ENCODE results near the gene TRIM3. TPM values are rescaled to one million over a fixed set of nuclear protein-coding genes. Genes with fewer than 3 reads are reported as not detected.

Gene TRIM3
- total and polyA plus RNA-seq, 2 experiments from 2014 or later = 7.9 to 21.1 TPM

GRCh38 chr11:6443269-6444003 lies 30.3 kb downstream of the TRIM3 start:
- Histone ChIP-seq H3K27me3 (ENCODE audit: insufficient read depth) (no peaks in the 10 kb centered on the region), H3K9me2 (ENCODE audit: insufficient read depth) (no peaks in the 10 kb centered on the region), H3K79me2 (replicated peaks; ENCODE audit: insufficient read depth) (no peaks in the 10 kb centered on the region), H3K36me3 (ENCODE audit: insufficient read depth) (no peaks in the 10 kb centered on the region), H3F3A (replicated peaks; ENCODE audit: low read depth) (no peaks in the 10 kb centered on the region), H3K4me3 (no peak overlapping the region), H3K27ac (ENCODE audit: low read depth) (no peak overlapping the region), H3K4me2 (no peak overlapping the region), H4K20me1 (replicated peaks; ENCODE audit: insufficient read depth) (no peaks in the 10 kb centered on the region), H2AFZ (0 out of 2 replicates have a peak overlapping the region, but pooled peaks have one; percentile 56), H3K4me1 (ENCODE audit: insufficient read depth) (no peaks in the 10 kb centered on the region)
- ATAC-seq (peak; percentile 93), DNase-seq (ENCODE audit: low spot score) (peak; percentile 87)
- no peaks in the 10 kb centered on the region for H3K27me3 Mint-ChIP-seq (ENCODE audit: insufficient read depth, low read depth, poor library complexity)
- H3K4me3 Mint-ChIP-seq = no peak overlapping the region
- no peaks in the 10 kb centered on the region for H3K9me3 Mint-ChIP-seq
- H3K36me3 Mint-ChIP-seq (ENCODE audit: low read depth) = no peaks in the 10 kb centered on the region
- H3K4me1 Mint-ChIP-seq = no peaks in the 10 kb centered on the region
- no peak overlapping the region for H3K27ac Mint-ChIP-seq
- peak; percentile 78 to 89 for TF ChIP-seq CTCF (conservative IDR thresholded peaks at IDR 0.05; ENCODE audit: low read depth in 2 of 2)
- TF ChIP-seq CREB1 (CRISPR knock-in tag; IDR thresholded peaks at IDR 0.05; ENCODE audit: low read depth) = no peak

- Mint-ChIP-seq H3K9me3 (no peaks in the 10 kb centered on the region), H3K4me3 (no peak overlapping the region), H3K27ac (no peak overlapping the region), H3K27me3 (ENCODE audit: insufficient read depth, low read depth, poor library complexity) (no peaks in the 10 kb centered on the region), H3K36me3 (ENCODE audit: low read depth) (no peaks in the 10 kb centered on the region), H3K4me1 (no peaks in the 10 kb centered on the region)
- no peaks in the 10 kb centered on the region for H3K4me1 ChIP-seq (ENCODE audit: insufficient read depth)
- H3K9me2 ChIP-seq (ENCODE audit: insufficient read depth) = no peaks in the 10 kb centered on the region
- DNase-seq (ENCODE audit: low spot score) (no peak), ATAC-seq (no peak)
- H3K4me3 ChIP-seq = no peak overlapping the region
- H3F3A ChIP-seq (replicated peaks; ENCODE audit: low read depth) = no peaks in the 10 kb centered on the region
- H3K27ac ChIP-seq (ENCODE audit: low read depth) = no peak overlapping the region
- H3K27me3 ChIP-seq (ENCODE audit: insufficient read depth) = no peaks in the 10 kb centered on the region
- H2AFZ ChIP-seq = no peak overlapping the region
- H4K20me1 ChIP-seq (replicated peaks; ENCODE audit: insufficient read depth) = no peaks in the 10 kb centered on the region
- no peaks in the 10 kb centered on the region for H3K79me2 ChIP-seq (replicated peaks; ENCODE audit: insufficient read depth)
- H3K4me2 ChIP-seq = no peak overlapping the region
- no peaks in the 10 kb centered on the region for H3K36me3 ChIP-seq (ENCODE audit: insufficient read depth)
- TF ChIP-seq EZH2phosphoT487 (IDR thresholded peaks at IDR 0.05; ENCODE audit: unreplicated experiment) = no peak
- no peak for TF ChIP-seq ZNF114 (CRISPR knock-in tag; IDR thresholded peaks at IDR 0.05)
- TF ChIP-seq CTCF (conservative IDR thresholded peaks at IDR 0.05; ENCODE audit: low read depth in 2 of 2) = no peak
- no peak for TF ChIP-seq EZH2 (IDR thresholded peaks at IDR 0.05; ENCODE audit: low read depth, unreplicated experiment)
- TF ChIP-seq REST (IDR thresholded peaks at IDR 0.05; ENCODE audit: unreplicated experiment) = no peak
- no peak for TF ChIP-seq ZNF331 (CRISPR knock-in tag; IDR thresholded peaks at IDR 0.05; ENCODE audit: low read depth)
- no peak for TF ChIP-seq JUNB (IDR thresholded peaks at IDR 0.05; ENCODE audit: unreplicated experiment)
- no peak for TF ChIP-seq NANOG (IDR thresholded peaks at IDR 0.05; ENCODE audit: borderline replicate concordance)
Observed at GRCh38 chr11:6442441-6442840, 31.3 kb downstream of the TRIM3 start.
